Raji (cell line): ENCODE data around the gene ABCC12.

Experiments used
- POLR2A ChIP-seq: IDR thresholded peaks from 2 replicates; pipeline ENCODE4 v1.6.1; 2011; ENCODE audit warnings: low read depth, low read length, control low read depth; ENCODE audit not compliant: insufficient read depth

ABCC12 gene

GRCh38 chr16:48123104-48123788 lies 32.5 kb downstream of the ABCC12 start:
- TF ChIP-seq POLR2A = no peak

GRCh38 chr16:48121276-48121675 lies 34.5 kb downstream of the ABCC12 start:
- TF ChIP-seq POLR2A = no peak

- TF ChIP-seq POLR2A = no peak
Observed at GRCh38 chr16:48118841-48119240, 37.0 kb downstream of the ABCC12 start.

GRCh38 chr16:48117217-48118105 lies 38.3 kb downstream of the ABCC12 start:
- TF ChIP-seq POLR2A = no peak

- no peak for TF ChIP-seq POLR2A
Observed at GRCh38 chr16:48115299-48115698, 40.5 kb downstream of the ABCC12 start.

- no peak for TF ChIP-seq POLR2A
Observed at GRCh38 chr16:48114410-48114809, 41.4 kb downstream of the ABCC12 start.

GRCh38 chr16:48113471-48113870 lies 42.3 kb downstream of the ABCC12 start:
- no peak for TF ChIP-seq POLR2A

- no peak for TF ChIP-seq POLR2A
Observed at GRCh38 chr16:48113001-48113400, 42.8 kb downstream of the ABCC12 start.

- TF ChIP-seq POLR2A = no peak
Observed at GRCh38 chr16:48112600-48112999, 43.2 kb downstream of the ABCC12 start.

GRCh38 chr16:48110982-48111381 lies 44.8 kb downstream of the ABCC12 start:
- no peak for TF ChIP-seq POLR2A

GRCh38 chr16:48110000-48110399 lies 45.8 kb downstream of the ABCC12 start:
- TF ChIP-seq POLR2A = no peak

GRCh38 chr16:48109475-48109874 lies 46.3 kb downstream of the ABCC12 start:
- no peak for TF ChIP-seq POLR2A

- no peak for TF ChIP-seq POLR2A
Observed at GRCh38 chr16:48106446-48106845, 49.3 kb downstream of the ABCC12 start.
